ENCODE measurements around the gene ZNF787.
"Not testable (repeated sequence)": the region's sequence is repeated elsewhere in the genome, so short reads cannot be mapped to it uniquely, and the experiment has no call there.

ZNF787 gene

GRCh38 chr19:56121180-56122167, at the start of gene ZNF787:
ZNF787 (minus strand) TSS chr19:56121295; CDS start chr19:56103217, 18,078 bp downstream.
- peak; percentile 97 for DNase-seq

DNA sequence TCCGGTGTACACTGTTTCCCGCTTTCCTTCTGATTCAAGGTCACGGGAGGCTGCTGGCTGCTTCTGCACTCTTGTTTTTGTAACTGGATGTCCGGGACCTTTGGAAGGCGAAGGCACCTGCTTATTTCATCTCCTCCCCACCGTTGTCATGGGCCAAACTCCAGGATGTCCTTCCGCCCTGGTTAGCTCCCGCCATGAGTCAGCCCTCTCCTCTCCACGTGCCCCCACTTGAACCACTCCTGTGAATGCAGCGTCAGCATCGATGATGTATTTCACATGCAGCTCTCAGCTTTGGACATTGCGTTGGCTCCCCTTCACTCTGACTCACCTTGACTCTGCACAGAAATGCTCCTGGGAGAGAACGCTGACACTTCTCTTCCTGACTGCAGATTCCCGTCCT, 49.2 kb upstream of the ZNF787 start:
- DNase-seq = no peak

DNA sequence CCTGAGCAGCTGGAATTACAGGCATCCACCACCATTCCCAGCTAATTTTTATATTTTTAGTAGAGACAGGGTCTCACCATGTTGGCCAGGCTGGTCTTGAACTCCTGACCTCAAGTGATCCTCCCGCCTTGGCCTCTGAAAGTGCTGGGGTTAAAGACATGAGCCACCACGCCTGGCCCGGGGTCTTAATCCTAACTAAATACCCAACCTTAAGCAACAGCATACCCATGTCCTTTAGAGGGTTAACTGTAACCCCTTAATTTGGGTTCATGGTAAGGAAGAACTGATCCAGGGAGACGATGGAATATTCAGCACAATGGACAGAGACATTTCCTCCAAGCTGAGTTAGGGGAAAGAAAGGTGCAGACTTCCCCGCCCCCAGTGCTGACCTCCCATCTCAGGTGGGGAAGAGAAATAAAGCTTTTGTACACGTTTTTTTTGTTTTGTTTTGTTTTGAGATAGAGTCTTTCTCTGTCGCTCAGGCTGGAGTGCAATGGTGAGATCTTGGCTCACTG, 46.0 kb upstream of the ZNF787 start:
- DNase-seq = no peak

GRCh38 chr19:56163097-56163496, 42.0 kb upstream of the ZNF787 start:
- no peak for DNase-seq

DNA sequence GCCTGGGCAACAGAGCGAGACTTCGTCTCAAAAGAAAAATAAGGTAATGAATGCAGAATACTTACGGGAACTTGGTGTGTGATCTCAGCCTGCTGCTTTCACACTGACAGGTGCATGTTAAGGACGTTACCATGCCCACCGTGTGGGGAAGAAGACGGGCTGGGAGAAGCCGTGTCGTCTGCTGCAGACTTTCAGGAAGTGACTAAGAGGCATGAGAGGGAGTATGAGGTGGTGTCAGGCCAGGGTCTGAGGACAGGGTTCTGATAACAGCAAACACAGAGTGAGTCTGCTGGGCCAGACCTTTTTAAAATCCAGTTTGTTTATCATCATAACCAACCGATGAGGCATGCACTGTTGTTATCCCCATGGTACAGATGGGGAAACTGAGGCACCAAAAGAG, 41.2 kb upstream of the ZNF787 start:
- DNase-seq = no peak

- no peak for DNase-seq
Observed at GRCh38 chr19:56161534-56161933, 40.4 kb upstream of the ZNF787 start.

- no peak for DNase-seq
Observed at GRCh38 chr19:56159622-56160271, 38.7 kb upstream of the ZNF787 start.

GRCh38 chr19:56159009-56159559, 38.0 kb upstream of the ZNF787 start:
- no peak for DNase-seq

DNA sequence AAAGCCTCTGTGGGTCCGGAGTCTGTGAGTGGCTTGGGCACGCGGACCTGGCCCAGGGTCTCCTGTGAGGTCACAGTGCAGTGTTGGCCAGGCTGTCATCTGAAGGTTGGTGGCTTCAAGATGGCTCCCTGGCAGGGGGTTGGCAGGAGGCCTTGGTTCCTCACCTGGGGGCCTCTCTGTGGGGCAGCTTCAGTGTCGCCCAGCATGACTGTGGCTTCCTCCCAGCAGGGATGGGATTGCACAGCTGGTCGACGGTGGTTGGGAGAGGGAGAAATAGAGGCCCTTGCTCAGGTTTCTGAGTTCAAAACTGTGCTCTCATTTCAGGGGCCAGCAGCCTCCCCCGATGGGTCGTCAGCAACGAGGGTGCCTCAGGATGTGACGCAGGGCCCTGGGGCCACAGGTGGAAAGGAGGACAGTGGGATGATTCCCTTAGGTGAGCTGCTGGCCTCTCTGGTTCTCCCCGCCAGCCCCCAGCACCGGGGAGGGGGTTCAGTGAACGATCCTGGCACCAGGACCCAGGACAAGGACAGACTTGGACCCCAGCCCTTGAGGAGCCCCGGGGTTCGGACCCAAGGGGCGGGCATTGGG, 37.2 kb upstream of the ZNF787 start:
- DNase-seq = no peak

GRCh38 chr19:56156768-56157167, 35.7 kb upstream of the ZNF787 start:
- no peak for DNase-seq

GRCh38 chr19:56155124-56155687, 34.1 kb upstream of the ZNF787 start:
- DNase-seq = no peak

DNA sequence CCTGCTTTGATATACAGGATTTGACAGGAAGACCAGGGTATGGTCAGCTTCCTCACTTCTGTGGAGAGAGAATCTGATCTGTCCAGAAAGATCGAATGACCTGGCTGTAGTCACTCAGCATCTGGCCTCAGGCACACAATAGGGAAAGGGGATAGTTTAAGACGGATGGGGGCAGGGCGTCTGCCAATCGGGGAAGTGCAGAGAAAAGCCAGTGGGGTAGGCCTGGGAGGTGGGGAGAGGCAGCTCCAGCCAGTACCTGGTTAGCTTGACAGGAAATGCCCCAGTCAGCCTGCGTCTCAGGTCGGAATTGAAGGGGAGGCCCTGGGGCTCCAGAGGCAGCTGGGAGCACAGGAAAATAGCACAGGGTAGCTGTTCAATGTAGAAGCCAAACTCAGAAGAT, 32.4 kb upstream of the ZNF787 start:
- no peak for DNase-seq

- DNase-seq = no peak
Observed at GRCh38 chr19:56152644-56153043, 31.5 kb upstream of the ZNF787 start.

- no peak for DNase-seq
Observed at GRCh38 chr19:56150358-56150757, 29.3 kb upstream of the ZNF787 start.

GRCh38 chr19:56149656-56150038, 28.6 kb upstream of the ZNF787 start:
- DNase-seq = no peak

DNA sequence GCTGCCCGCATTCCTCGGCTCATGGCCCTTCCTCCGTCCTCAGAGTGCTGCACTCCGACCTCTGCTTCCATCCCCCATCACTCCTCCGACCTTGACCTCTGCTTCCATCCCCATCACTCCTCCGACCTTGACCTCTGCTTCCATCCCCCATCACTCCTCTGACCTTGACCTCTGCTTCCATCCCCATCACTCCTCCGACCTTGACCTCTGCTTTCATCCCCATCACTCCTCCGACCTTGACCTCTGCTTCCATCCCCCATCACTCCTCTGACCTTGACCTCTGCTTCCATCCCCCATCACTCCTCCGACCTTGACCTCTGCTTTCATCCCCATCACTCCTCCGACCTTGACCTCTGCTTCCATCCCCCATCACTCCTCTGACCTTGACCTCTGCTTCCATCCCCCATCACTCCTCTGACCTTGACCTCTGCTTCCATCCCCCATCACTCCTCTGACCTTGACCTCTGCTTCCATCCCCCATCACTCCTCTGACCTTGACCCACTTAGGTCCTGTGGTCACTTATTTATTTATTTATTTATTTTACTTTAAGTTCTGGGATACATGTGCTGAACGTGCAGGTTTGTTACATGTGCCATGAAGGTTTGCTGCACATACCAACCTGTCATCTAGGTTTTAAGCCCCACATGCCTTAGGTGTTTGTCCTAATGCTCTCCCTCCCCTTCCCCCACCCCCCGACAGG, 28.0 kb upstream of the ZNF787 start:
- not testable (repeated sequence) for DNase-seq

GRCh38 chr19:56148096-56148495, 27.0 kb upstream of the ZNF787 start:
- DNase-seq = no peak

DNA sequence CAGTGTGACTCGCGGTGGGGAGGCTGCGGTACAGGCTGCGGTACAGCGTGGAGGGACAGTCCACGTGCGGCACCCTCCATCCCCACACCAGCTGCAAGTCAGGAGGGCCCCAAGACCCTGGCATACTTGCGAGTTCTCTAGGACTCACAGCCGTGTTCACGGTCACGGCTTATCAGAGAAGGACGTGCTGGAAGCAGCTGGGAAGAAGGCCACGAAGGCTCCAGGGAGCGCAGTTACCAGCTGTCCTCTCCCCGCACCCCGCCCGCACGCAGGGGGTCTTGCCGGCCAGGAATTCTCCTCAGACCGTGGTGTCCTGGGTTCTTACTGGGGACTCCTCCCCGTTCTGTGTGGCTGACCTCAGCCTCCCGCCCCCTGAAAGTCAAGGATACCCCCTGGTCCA, 26.2 kb upstream of the ZNF787 start:
- no peak for DNase-seq

DNA sequence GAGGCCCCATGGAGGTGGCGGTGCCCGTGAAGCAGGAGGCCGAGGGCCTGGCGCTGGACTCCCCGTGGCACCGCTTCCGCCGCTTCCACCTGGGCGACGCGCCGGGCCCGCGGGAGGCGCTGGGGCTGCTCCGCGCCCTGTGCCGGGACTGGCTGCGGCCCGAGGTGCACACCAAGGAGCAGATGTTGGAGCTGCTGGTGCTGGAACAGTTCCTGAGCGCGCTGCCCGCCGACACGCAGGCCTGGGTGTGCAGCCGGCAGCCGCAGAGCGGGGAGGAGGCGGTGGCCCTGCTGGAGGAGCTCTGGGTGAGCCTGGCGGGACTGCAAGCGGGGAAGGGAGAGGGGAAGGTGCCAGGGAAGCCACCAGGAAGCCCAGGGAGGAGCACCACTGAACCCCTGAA, 25.8 kb upstream of the ZNF787 start:
- no peak for DNase-seq

DNA sequence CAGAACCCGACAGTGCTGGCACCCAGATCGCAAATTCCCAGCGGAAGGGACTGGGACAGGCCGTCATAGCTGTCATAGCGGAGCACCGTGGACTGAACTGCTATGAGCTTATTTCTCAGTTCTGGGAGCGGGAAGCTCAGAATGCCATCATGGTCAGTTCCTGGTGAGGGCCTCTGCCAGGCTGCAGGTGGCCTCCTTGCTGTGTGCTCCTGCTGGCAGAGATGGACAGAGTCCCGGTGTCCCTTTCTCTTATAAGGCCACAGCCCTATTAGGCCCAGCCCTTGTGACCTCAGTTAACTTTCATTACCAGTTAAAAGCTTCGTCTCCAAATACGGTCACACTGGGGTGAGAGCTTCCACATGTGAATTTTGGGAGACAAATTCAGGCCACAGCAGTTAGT, 24.6 kb upstream of the ZNF787 start:
- DNase-seq = no peak

DNA sequence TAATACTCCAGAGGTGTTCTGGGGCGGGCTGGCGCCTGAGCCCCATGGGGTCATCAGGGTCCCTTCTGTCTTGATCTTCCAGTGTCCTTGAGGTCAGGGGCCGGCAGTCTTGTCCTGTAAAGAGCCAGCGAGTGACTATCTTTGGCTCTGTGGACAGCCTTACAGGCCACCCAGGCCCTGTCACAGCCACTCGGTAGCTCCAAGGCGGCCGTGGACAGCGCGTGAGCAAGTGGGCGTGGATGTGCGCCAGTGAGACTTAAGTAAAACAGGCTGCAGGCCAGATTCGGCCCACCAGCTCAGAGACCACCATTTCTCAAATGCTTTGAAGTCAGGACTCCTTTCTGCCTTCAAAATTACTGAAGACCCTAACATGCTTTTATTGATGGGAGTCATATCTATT, 23.7 kb upstream of the ZNF787 start:
- DNase-seq = no peak

- no peak for DNase-seq
Observed at GRCh38 chr19:56144376-56144775, 23.3 kb upstream of the ZNF787 start.
